ENCODE results near the gene TSPAN1. TPM values are rescaled to one million over a fixed set of nuclear protein-coding genes. Genes with fewer than 3 reads are reported as not detected.

TSPAN1 gene
- total RNA-seq, 4 donors from 2014 or later: 0.83 to 1.6 (median 1.5) TPM

GRCh38 chr1:46193285-46193684, 18.4 kb downstream of the TSPAN1 start:
- Histone ChIP-seq H3K27ac (replicated peaks in 1 of 4) (no peak overlapping the region), H3K9me3 (no peaks in the 10 kb centered on the region), H3K36me3 (peaks cover 24 to 85% (median 57%) of the 10 kb centered on the region in 4 donors), H3K27me3 (no peaks in the 10 kb centered on the region), H3K4me3 (no peak overlapping the region), H3K4me1 (peaks cover 17 to 32% (median 23%) of the 10 kb centered on the region in 4 donors)
- intact Hi-C loops (cut with DNase I): no loop called here
- 89% methylated on average over 6 of the region's 7 CpGs for WGBS
- no peak for DNase-seq (ENCODE audit: extremely low spot score)
- TF ChIP-seq EP300 (IDR thresholded peaks at IDR 0.05): no peak
- no peak for TF ChIP-seq CTCF (IDR thresholded peaks at IDR 0.05)
- no peak for TF ChIP-seq POLR2A (IDR thresholded peaks at IDR 0.05; ENCODE audit: low read depth)
- TF ChIP-seq POLR2AphosphoS5 (IDR thresholded peaks at IDR 0.05): no peak

GRCh38 chr1:46193984-46194570, 19.2 kb downstream of the TSPAN1 start:
- peaks cover 21 to 38% (median 24%) of the 10 kb centered on the region in 4 donors for H3K4me1 ChIP-seq
- no peaks in the 10 kb centered on the region for H3K9me3 ChIP-seq
- intact Hi-C loops (cut with DNase I): no loop called here
- H3K36me3 ChIP-seq: peaks cover 24 to 77% (median 52%) of the 10 kb centered on the region in 4 donors
- H3K4me3 ChIP-seq: no peak overlapping the region
- no peak overlapping the region for H3K27ac ChIP-seq (replicated peaks in 1 of 4)
- H3K27me3 ChIP-seq: no peaks in the 10 kb centered on the region
- 87% methylated on average over 2 of the region's 9 CpGs for WGBS
- DNase-seq (ENCODE audit: extremely low spot score): no peak
- TF ChIP-seq POLR2AphosphoS5 (IDR thresholded peaks at IDR 0.05) (no peak), POLR2A (IDR thresholded peaks at IDR 0.05; ENCODE audit: low read depth) (no peak), EP300 (IDR thresholded peaks at IDR 0.05) (no peak), CTCF (IDR thresholded peaks at IDR 0.05) (no peak)

GRCh38 chr1:46194641-46195193, 19.8 kb downstream of the TSPAN1 start:
- intact Hi-C loops (cut with DNase I): no loop called here
- 68% methylated on average over 5 of the region's 5 CpGs for WGBS
- Histone ChIP-seq H3K27ac (replicated peaks in 1 of 4) (no peak overlapping the region), H3K4me1 (peaks cover 24 to 40% (median 27%) of the 10 kb centered on the region in 4 donors), H3K36me3 (peaks cover 24 to 71% (median 46%) of the 10 kb centered on the region in 4 donors), H3K27me3 (no peaks in the 10 kb centered on the region), H3K9me3 (no peaks in the 10 kb centered on the region), H3K4me3 (no peak overlapping the region)
- TF ChIP-seq CTCF (IDR thresholded peaks at IDR 0.05): no peak
- no peak for TF ChIP-seq POLR2AphosphoS5 (IDR thresholded peaks at IDR 0.05)
- DNase-seq (ENCODE audit: extremely low spot score): no peak

GRCh38 chr1:46196609-46197008, 21.7 kb downstream of the TSPAN1 start:
- DNase-seq (ENCODE audit: extremely low spot score): no peak
- no peak overlapping the region for H3K27ac ChIP-seq (replicated peaks in 1 of 4)
- H3K4me3 ChIP-seq: no peak overlapping the region
- H3K36me3 ChIP-seq: peaks cover 17 to 52% (median 30%) of the 10 kb centered on the region in 4 donors
- peaks cover 24 to 40% (median 27%) of the 10 kb centered on the region in 4 donors for H3K4me1 ChIP-seq
- TF ChIP-seq EP300 (IDR thresholded peaks at IDR 0.05) (no peak), POLR2A (IDR thresholded peaks at IDR 0.05; ENCODE audit: low read depth) (no peak), CTCF (IDR thresholded peaks at IDR 0.05) (no peak), POLR2AphosphoS5 (IDR thresholded peaks at IDR 0.05) (no peak)
- no peaks in the 10 kb centered on the region for H3K27me3 ChIP-seq
- 71% methylated on average over 1 of the region's 9 CpGs for WGBS
- intact Hi-C loops (cut with DNase I): no loop called here
- no peaks in the 10 kb centered on the region for H3K9me3 ChIP-seq
